Measurements from ENCODE around the gene SHB. TPM values are rescaled to one million over a fixed set of nuclear protein-coding genes. Genes with fewer than 3 reads are reported as not detected.

SHB gene
- total and polyA plus RNA-seq, 7 donors = 4.0 to 30.7 (median 8.6) TPM

DNA sequence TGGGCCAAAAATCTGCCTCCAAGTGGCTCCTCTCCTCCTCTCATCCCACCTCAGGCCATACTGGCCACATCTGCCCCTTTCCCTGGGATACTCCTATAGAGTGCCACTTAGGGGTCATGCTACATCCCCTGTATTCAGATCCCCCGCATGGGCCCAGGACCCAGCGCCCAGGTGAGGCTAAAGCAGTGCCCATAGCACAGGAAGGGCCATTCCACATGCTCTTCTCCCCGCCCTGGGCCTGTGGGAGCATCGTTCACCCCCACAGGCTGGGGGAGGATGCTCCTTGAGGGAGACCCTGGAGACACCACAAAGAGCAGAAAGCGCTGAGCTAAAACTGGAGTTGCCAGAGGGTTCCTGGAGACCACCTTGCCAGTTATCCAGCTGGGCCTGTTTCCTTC, 112.6 kb downstream of the SHB start:
- H3K27ac ChIP-seq = no peak overlapping the region
- no peaks in the 10 kb centered on the region for H3K9me3 ChIP-seq
- peaks cover 18% of the 10 kb centered on the region for H3K4me1 ChIP-seq
- intact Hi-C loops (cut with DNase I) = loop anchor here in 1 of 2 donors (10.0 kb wide), 1 partner anchor 58 kb away; no protein-coding TSS in a partner anchor
- H3K4me3 ChIP-seq = no peak overlapping the region
- ATAC-seq (no peak), DNase-seq (no peak)
- peaks cover 2 to 6% of the 10 kb centered on the region in 2 donors for H3K36me3 ChIP-seq (ENCODE audit: insufficient read depth in 1 of 2, low read depth in 1 of 2)
- TF ChIP-seq, protein P1, sequence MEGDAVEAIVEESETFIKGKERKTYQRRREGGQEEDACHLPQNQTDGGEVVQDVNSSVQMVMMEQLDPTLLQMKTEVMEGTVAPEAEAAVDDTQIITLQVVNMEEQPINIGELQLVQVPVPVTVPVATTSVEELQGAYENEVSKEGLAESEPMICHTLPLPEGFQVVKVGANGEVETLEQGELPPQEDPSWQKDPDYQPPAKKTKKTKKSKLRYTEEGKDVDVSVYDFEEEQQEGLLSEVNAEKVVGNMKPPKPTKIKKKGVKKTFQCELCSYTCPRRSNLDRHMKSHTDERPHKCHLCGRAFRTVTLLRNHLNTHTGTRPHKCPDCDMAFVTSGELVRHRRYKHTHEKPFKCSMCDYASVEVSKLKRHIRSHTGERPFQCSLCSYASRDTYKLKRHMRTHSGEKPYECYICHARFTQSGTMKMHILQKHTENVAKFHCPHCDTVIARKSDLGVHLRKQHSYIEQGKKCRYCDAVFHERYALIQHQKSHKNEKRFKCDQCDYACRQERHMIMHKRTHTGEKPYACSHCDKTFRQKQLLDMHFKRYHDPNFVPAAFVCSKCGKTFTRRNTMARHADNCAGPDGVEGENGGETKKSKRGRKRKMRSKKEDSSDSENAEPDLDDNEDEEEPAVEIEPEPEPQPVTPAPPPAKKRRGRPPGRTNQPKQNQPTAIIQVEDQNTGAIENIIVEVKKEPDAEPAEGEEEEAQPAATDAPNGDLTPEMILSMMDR (IDR thresholded peaks at IDR 0.05) = no peak
- WGBS, 3 donors = 95 to 97% (median 97%) methylated on average over 5 of the region's 5 CpGs
- H3K27me3 ChIP-seq (ENCODE audit: insufficient read depth in 3 of 3, low read length in 2 of 3) = no peaks in the 10 kb centered on the region

DNA sequence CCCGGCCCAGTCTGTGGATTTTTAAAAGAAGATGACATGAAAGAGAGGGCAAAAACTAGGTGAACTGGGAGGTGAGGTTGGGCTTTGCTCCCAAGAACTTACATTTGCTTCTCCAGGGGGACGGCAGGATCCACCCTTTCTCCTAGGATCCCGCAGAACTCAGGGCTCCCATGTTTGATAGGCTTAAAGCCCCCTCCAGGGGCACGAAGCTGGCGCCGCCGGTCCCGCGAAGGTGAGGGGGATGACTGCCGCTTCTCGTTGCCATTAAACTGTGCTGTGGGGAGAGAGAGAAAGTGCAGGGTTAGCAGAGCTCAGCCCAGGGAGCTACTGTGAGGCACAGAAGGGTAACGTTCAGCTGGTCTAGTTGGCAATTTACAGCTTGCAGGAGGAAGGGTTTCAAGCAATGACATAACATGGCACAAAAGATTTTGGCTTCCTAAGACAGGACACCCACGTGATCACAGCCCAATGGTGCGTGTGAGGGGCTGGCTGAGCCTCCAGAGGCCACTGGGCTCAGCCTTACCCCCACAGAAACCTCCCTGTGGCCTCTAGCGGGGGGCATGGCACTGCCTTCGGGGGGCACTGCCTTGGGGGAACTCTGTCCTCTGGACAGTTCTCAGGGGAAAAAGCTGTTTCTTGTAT, 113.1 kb downstream of the SHB start:
- H3K9me3 ChIP-seq = no peaks in the 10 kb centered on the region
- intact Hi-C loops (cut with DNase I) = loop anchor here in 1 of 2 donors (10.0 kb wide), 1 partner anchor 59 kb away; no protein-coding TSS in a partner anchor
- H3K27me3 ChIP-seq (ENCODE audit: insufficient read depth in 3 of 3, low read length in 2 of 3) = no peaks in the 10 kb centered on the region
- H3K4me3 ChIP-seq = no peak overlapping the region
- H3K4me1 ChIP-seq = peaks cover 18% of the 10 kb centered on the region
- no peak overlapping the region for H3K27ac ChIP-seq
- peaks cover 2 to 6% of the 10 kb centered on the region in 2 donors for H3K36me3 ChIP-seq (ENCODE audit: insufficient read depth in 1 of 2, low read depth in 1 of 2)
- ATAC-seq = no peak
- TF ChIP-seq, protein P1 (IDR thresholded peaks at IDR 0.05) = no peak
- DNase-seq = no peak
- WGBS, 3 donors = 82 to 94% (median 84%) methylated on average over 15 of the region's 16 CpGs

DNA sequence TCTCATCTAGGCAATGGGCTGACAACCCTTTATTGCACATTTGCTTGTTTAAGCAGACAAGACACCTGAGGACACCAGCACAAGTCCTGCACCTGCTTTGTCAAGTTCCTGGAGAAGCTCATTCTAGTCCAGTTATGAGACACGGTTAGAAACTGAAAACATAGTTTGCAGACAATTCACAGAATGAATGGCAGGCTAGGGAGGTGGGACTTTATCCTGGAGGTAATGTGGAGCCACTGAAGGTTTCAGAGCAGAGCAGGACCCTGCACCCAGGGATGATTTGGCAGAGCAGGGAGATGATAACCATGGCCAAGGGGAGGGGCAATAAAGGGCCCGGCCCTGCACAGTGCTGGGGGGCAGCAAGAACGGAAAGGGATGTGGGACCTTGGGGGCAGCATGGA, 114.4 kb downstream of the SHB start:
- Histone ChIP-seq H3K27me3 (ENCODE audit: insufficient read depth in 3 of 3, low read length in 2 of 3) (no peaks in the 10 kb centered on the region), H3K4me3 (no peak overlapping the region), H3K9me3 (no peaks in the 10 kb centered on the region), H3K36me3 (ENCODE audit: insufficient read depth in 1 of 2, low read depth in 1 of 2) (peaks cover 2 to 13% of the 10 kb centered on the region in 2 donors), H3K4me1 (peaks cover 18% of the 10 kb centered on the region), H3K27ac (peak overlapping the region; percentile 85)
- ATAC-seq (no peak), DNase-seq (no peak)
- WGBS, 3 donors = 59 to 68% (median 66%) methylated on average over 3 of the region's 3 CpGs
- TF ChIP-seq, protein P1 (IDR thresholded peaks at IDR 0.05) = no peak
- intact Hi-C loops (cut with DNase I) = loop anchor here in 1 of 2 donors (10.0 kb wide), 1 partner anchor 60 kb away; no protein-coding TSS in a partner anchor

DNA sequence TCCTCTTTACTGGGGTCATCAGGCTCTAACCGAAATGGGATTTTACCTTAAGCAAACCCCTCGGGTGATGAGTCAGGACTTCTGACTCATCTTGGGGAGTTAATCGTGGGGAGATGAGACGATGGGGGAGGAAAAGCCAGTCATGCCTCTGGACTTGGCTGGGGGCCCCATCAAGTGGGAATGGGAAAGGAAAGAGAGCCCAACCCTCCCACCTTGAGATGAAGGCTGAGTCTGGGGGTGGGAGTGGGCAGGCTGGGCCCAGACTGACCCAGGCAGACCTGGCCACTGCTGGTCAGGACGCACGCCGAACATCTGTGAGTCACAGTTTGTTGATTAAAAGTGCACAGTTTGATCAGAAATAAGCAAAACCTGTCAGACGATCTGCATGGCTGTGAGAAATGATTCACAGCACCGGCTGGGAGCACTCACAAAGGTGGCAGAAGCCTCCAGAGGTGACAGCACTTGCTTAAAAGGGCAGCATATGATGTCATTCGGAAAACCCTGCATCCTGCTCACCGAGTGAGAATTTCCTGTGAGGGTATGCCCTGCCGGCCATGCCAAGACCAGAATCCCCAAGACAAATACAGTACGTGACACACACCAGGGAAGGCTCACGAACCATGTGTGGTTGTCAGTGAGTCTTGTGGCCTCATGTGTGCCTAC, 115.1 kb downstream of the SHB start:
- ATAC-seq (peak; percentile 84 to 91 (median 90)), DNase-seq (peak in 1 of 2 donors; percentile 51)
- H3K27ac ChIP-seq = peak overlapping the region; percentile 85
- TF ChIP-seq, protein P1 (IDR thresholded peaks at IDR 0.05) = no peak
- intact Hi-C loops (cut with DNase I) = loop anchor here in 1 of 2 donors (10.0 kb wide), 1 partner anchor 61 kb away; no protein-coding TSS in a partner anchor
- WGBS, 3 donors = 33 to 56% (median 56%) methylated on average over 14 of the region's 14 CpGs
- H3K4me1 ChIP-seq = peaks cover 18% of the 10 kb centered on the region
- H3K4me3 ChIP-seq = no peak overlapping the region
- H3K27me3 ChIP-seq (ENCODE audit: insufficient read depth in 3 of 3, low read length in 2 of 3) = no peaks in the 10 kb centered on the region
- H3K36me3 ChIP-seq (ENCODE audit: insufficient read depth in 1 of 2, low read depth in 1 of 2) = peaks cover 2 to 13% of the 10 kb centered on the region in 2 donors
- no peaks in the 10 kb centered on the region for H3K9me3 ChIP-seq

Measured in psoas muscle (tissue), 8 donors.